ENCODE measurements around the gene TGM4.
"Not testable (repeated sequence)": the region's sequence is repeated elsewhere in the genome, so short reads cannot be mapped to it uniquely, and the experiment has no call there.

Gene TGM4

DNA sequence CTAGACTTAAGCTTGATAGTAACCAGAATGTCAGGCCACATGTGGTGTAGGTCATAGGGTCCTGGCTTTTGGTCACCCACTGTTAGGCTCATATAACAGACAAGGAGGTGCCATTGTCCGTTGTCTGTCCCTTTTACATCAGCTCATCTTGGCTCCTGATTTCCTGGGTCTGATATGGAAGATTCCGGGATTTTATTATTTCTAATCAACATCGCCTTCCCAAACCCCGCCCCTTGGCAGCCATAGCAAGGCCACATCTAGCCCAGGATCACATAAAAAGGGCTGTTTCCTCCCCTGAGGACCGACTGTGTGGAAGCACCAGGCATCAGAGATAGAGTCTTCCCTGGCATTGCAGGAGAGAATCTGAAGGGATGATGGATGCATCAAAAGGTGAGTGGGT is at the start of gene TGM4:
Gene TGM4 (plus strand): TSS at position 301 of the 400 bp plus-strand sequence. CDS start 71 bp downstream, at position 372.
- no peak for DNase-seq (ENCODE audit: extremely low read depth in 1 of 2, low read depth in 1 of 2)

DNA sequence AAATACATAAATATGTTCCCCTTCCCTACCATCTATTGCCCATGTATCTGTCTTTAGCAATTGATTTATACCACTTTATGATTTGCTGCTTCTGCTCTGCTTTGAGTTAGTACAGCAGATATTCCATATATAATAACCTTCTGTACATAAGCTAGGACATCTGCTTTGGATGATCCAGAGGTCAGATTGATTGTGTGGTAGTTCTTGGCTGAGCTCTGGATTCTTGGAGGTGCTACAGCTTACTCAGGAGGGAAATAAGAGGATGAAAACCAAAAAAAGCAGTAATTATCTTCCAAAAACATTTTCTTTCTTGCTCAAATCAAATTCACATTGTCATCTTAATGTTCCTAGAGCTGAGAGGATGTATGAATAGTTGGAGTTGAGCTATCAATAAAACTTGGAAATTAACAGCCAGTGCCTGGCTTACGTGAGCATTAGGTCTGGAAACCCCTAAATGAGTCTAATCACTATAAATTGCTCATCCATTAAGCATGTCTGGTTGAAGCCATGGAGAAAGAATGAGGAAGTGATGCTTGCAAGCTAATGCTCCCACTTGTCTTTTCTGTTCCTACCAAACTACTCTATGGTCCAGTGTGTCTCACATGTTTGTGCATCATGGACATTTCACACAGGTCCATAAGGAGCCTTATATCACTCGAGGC is 49.0 kb upstream of the TGM4 start:
- no peak for DNase-seq (ENCODE audit: extremely low read depth in 1 of 2, low read depth in 1 of 2)

DNA sequence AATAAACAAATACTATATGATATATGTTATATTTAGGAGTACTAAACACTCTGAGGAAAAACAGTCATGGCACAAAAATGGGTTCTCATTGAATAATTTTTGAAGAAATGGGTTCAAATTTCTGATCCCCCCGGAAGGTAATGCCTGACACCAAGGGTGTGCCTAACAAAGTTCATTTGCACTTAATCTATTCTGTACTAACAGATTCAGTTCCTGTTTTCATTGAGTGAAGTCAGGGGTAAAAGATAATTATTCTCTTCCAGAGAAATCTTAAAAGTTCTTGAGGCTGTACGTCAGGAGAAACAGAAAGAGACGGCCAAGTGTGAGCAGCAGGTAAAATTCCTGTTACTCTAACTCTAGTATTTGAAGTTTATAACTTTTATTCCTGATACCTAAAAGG is 47.2 kb upstream of the TGM4 start:
- no peak for DNase-seq (ENCODE audit: extremely low read depth in 1 of 2, low read depth in 1 of 2)

DNA sequence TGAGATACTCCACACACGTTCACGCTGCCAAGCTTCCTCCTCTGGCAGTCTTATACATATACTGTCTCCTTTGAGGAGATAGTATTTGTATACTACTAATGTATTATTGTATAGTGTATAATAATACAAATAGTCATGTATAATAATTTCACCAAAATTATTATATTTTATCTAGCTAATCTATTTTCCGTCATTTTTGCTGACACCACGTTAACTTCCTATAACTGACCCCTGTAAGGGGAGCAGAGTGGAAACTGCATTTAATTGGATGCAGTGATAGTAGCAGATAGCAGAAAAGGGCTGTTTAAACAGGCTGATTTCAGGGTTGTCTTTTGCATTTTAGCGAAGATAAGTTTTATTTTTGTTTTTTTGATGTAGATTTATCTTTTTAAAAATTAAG is 43.2 kb upstream of the TGM4 start:
- no peak for DNase-seq (ENCODE audit: extremely low read depth in 1 of 2, low read depth in 1 of 2)

DNA sequence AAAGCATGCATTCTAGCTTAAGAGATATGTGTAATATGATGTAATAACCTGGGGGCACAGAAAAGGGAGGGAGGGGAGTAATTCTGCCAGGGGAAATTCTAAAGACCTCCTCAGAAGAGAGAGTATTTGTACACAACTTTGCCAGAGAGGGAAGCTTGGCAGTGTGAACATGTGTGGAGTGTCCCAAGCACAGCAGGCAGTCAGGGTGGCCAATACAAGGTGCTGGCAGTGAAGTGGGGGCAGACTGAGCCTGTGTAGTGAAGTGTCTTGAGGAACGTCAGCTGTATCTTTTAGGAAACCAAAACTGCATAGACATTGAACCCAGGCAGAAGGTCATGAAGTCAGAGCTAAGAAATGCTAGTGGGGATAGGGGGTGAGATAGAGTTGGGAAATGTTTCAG is 42.4 kb upstream of the TGM4 start:
- no peak for DNase-seq (ENCODE audit: extremely low read depth in 1 of 2, low read depth in 1 of 2)

DNA sequence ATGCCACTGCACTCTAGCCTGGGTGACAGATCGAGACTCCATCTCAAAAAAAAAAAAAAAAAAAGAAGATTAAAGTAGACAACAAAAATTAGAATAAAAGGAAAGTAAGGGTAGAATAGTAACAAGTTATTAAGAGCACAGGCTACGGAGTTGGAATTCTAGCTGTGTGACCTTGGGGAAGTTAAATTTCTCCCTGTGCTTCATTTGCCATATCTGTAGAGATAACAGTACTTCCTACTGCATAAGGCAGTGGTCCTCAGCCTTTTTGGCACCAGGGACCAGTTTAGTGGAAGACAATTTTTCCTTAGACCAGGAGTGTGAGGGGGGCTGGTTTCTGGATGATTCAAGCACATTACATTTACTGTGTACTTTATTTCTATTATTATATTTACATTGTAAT is 41.4 kb upstream of the TGM4 start:
- no peak for DNase-seq (ENCODE audit: extremely low read depth in 1 of 2, low read depth in 1 of 2)

DNA sequence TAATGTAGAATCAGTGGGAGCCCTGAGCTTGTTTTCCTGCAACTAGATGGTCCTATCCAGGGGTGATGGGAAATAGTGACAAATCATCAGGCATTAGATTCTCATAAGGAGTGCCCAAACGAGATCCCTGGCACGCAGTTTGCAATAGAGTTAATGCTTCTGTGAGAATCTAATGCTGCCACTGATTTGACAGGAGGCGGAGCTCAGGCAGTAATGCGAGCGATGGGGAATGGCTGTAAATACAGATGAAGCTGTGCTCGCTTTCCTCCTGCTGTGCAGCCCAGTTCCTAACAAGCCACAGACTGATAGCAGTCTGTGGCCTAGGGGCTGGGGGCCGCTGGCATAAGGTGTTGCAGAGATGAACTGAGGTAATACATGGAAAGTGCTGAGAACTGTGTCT is 41.0 kb upstream of the TGM4 start:
- no peak for DNase-seq (ENCODE audit: extremely low read depth in 1 of 2, low read depth in 1 of 2)

DNA sequence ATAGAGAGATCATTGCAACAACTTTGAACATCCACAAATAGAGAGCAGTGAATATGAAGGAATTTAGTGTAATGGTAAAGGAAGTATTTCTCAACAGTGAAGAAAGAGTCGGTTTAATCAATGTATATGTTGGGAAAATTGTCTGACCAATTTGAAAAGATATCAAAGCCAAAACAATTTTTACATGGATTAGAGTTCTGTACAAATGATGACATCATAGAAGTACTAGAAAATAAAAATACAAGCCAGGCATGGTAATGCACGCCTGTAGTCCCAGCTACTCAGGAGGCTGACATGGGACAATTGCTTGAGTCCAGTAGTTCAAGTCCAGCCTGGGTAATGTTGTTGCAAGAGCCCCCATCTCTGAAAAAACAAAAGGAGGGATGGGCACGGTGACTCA is 38.7 kb upstream of the TGM4 start:
- DNase-seq (ENCODE audit: extremely low read depth in 1 of 2, low read depth in 1 of 2): no peak

DNA sequence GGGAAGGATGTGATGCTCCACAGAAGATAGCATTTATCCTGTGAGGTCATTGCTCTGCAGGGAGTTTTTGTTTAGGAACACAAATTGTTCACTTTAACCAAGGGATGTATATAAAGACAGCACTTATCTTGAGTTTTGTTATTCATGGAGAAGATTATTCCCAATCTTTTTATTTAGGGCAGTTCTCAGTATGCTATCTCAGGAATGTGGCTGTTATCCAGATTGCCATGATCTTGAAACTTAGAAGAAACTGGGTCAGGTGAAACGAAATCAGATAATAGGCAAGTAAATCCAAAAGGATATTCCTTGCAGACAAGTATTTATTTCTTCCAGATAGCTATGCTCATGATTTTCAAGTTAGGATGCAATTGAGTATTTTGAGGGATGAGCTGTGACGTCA is 32.0 kb upstream of the TGM4 start:
- no peak for DNase-seq (ENCODE audit: extremely low read depth in 1 of 2, low read depth in 1 of 2)

DNA sequence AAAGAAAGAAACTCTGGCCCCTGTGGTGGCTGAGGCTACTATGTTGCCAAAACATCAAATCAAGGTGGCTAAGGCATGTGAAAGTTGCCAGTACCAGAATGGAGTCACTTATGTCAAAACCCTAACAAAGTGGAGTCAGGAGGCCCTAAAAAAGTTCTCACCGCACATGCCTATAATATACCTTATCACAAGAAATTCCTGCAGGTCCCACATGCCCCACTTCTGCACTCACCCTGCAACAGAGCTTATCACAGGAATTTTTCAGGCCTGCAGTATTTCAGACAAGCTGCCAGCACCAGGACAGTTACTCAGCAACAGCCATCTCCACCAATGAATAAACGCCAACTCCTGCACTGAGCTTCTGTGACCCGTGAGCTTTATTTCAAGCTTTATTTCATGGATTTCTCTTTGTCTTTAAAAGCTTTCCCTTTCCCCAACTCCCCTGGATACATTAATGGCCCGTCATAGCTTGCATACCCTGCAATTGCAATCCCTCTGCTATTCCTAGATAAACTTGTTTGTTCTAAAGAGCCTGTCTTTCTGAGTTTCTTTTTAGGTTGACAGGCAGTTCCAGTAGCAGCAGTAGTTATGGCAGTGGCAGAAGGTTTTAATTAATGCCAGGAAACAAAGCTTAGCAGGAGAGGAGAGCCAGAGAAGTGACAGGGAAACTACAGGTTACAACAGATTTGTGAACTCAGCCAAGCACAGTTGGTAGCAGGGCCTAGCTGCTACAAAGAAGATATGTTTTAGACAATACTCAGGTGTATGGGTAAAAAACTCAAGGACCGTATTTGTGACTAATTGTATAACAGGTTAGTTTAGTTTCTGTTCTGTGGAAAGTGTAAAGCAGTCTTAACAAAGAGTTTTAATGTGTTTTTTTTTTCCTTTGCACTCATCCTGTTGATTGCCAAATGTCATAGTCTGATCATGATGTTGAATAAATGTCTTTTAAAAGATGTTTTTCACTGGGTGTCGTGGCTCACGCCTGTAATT is 28.6 kb upstream of the TGM4 start:
- no peak for DNase-seq (ENCODE audit: extremely low read depth in 1 of 2, low read depth in 1 of 2)

DNA sequence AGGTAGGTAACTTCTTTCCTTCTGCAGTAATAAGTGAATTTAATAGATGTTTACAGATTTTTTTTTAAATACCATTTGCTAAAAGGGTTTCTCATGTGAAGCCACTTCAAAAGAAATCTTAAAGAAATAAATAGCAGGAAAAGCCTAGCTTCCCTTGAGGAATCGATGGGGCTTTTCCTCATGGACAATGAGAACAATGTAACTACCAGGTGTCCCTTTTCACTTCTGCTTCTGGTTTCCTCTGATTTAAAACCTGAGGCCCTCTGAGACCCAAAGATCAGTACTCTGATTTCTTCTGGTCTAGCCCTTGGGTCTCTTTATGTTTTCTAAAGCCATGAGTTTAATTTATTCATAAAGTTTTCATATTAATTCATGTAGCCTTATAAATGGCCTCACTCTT is 25.8 kb upstream of the TGM4 start:
- no peak for DNase-seq (ENCODE audit: extremely low read depth in 1 of 2, low read depth in 1 of 2)

DNA sequence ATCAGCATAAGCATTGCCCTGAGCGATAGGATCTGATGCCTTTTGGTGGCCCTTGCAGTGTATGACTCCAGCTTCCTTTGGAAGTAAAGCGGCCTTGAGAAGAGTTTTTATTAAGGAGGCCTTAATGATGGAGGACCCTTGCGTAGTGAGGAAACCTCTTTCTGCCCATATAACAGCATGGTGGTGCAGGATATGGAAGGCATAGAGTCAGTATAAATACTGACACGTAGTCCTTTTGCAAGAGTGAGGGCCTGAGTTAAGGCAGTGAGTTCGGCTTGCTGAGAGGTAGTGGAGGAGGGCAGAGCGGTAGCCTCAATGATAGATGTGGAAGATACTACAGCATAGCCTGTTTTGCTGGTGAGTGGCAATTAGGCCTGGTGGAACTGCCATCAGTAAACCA is 17.7 kb upstream of the TGM4 start:
- DNase-seq (ENCODE audit: extremely low read depth in 1 of 2, low read depth in 1 of 2): not testable (repeated sequence)

DNA sequence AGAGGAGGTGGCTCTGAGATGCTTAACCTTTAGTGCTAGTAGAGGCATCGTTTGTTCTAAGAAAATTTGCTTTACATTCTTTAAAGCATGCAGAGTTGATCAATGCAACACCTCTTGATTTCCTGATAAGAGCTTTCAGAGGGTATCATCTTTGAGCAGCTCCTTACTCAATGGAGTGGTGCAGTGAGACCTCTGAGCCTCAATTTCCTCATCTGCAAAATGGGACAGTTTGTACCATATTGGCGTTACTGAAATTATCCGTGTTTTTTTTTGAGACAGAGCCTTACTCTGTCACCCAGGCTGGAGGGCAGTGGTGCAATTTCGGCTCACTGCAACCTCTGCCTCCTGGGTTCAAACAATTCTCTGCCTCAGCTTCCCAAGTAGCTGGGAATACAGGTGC is 14.3 kb upstream of the TGM4 start:
- no peak for DNase-seq (ENCODE audit: extremely low read depth in 1 of 2, low read depth in 1 of 2)

DNA sequence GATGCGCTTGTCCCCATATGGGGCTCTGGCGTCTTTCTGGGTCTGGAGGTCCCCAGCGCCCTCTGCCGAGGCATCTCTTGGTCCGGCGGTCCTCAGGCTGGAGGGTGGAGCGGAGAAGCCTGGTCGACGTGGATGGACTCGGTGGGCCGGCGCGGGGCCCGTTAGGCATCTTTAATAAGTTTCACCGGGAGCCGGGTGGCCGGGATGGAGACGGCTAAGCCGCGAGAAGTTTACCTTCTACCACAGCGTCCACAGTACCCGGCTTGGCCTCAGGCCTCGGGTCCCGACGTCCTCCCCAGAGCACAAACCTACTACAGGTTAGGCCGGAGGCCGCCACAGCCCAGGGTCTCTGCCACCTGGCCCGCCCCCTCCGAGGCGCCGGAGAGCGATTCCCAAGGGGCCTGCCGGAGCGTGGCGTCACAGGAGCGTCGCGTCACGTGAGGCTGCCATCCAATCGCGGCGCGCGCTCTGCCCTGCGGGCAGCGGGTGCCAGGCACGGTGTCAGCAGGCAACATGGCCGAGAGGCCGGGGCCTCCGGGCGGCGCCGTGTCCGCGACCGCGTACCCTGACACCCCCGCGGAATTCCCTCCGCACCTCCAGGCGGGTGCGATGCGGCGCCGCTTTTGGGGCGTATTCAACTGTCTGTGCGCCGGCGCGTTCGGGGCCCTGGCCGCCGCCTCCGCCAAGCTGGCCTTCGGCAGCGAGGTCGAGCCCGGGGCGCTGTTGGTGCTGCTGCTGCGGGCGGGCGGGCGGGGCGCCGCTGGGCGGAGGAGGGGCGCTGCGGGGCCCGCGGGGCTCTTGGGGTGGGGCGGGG is 12.8 kb upstream of the TGM4 start, which contains the start of gene TMEM42:
Gene TMEM42 (plus strand): TSS at position 501 of the 814 bp plus-strand sequence. CDS start 13 bp downstream, at position 514.
- peak; percentile 70 to 77 for DNase-seq (ENCODE audit: extremely low read depth in 1 of 2, low read depth in 1 of 2)

DNA sequence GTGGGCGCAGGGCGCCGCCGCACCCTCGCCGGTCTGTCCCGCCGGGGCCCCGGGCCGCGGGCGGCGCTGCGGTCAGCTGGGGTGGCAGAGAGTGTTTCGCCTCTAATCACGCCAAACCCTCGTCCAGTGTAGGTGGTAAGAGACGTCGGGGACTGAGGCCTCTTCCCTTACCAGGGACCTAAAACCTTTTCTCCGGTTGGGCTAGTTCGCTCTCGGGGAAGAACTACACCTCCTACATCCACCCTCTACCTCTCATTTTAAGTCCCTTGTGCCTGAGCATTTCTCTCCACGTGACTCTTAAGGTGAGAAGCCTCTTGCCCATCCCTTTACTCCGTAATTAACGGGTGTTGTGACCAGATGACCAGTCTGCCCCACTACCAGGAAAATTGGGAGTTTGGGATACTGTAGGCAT is 12.2 kb upstream of the TGM4 start:
- no peak for DNase-seq (ENCODE audit: extremely low read depth in 1 of 2, low read depth in 1 of 2)

DNA sequence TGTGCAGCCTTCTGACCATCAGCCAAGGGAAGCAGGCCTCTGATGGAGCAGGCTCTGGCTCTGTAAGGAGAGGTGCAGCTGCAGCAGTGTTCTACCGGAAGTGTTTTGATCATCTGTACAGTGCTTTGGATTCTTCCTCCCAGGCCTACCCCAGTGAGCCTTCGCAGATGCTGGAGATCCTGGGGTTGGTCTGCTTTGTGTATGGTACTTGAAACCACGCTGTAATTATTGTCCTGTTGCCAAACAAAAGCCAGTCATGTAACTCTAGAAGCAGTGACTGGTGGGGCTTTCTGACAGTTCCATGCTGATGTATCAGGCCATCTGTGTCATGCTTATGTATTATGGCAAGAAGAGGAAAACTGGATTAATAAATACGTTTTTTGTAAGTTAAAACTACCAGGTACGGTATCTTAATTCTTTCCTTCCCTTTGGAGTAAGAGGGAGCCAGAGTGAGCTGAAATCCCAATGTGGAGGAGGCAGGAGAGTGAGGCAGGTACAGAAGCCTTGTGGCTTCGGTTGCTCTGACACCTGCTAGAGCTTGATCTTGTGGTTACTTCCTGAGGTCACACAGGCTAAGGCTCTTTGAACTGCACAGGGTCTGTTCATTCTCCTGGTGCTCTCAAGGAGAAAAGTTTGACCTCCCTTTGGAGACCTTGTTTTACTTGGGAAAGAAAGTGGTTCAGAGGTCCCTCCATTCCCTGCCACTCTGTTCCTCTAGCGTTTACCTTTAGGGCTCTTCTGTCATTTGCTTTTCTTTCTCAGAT is 9.0 kb upstream of the TGM4 start:
- no peak for DNase-seq (ENCODE audit: extremely low read depth in 1 of 2, low read depth in 1 of 2)

DNA sequence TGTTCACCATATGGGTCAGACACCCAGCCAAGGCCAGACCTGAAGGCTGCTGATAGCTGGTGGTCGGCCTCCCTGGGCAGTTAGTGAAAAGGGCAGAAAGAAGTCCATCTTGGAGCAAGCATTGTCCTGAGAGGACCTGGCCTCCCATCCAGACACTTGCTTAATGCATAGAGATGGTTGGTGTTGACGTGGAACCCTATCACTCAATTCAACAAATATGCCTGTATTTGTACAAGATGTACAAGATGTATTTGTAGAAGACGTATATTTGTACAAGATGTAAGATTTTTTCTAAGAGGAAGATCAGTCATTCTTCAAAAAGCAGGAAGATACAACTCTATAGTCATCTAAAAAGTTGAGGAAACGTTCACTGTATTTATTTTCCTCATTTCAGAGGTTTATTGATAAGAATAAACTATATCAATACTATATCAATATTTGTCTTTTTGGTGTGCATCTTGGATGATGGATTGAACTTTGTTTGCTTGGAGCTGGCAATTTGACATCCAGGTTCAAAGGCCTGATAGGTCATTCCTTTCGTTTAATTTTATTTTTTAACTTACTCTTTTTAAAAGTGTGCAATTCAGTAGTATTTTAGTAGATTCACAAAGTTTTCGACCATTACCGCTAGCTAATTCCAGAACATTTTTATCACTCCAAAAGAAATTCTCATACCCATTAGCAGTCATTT is 6.8 kb upstream of the TGM4 start:
- no peak for DNase-seq (ENCODE audit: extremely low read depth in 1 of 2, low read depth in 1 of 2)

DNA sequence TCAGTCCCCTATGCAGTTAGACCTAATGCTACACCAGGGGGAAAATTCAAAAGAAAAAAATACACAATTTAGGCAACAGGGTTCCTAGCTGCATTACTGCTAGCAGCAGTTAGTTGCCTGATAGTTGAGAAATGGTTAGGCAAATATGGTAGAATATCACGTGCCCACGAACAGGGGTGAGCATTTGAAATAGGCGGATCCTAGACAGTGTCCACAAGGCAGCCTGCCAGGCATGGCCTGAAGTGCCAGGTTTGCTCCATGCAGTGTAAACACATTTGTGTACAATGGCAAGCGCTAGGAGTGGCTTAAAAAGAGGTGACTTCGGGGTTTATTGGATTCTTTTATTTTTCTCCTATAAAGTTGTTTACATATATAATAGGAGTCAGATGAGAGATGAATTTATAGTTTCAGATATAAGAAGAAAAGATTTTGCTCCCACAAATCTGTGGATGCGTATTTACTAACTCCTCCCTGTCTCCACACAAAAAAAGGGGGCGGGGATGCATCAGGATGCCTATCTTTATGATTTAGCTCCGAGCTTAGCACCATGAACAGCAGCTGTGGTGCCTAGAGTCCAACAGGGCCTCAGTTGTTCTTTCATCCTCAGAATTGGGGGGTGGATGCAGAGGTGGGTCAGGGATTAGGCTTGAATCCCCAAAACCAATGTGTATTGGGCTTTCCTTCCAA is 3.9 kb upstream of the TGM4 start:
- DNase-seq (ENCODE audit: extremely low read depth in 1 of 2, low read depth in 1 of 2): no peak

DNA sequence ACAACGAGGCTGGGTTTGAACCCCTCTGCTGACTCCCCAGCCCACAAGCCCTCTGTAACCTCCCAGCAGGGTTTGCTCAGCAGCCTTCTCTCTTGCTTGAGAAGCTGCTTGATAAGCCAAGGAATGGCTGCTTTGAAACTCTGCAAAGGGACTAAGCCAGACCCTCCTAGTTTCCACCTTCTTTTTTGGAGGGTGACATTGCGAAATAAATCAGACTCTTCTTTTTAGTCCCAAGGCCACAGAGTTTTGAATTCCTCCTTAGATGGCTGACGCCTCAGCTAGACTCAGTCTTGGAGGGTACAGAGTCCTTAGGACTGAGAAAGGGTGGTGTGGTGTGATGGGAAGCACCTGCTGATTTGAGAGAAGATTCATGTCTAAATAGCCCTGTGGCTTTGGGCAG is 1.2 kb downstream of the TGM4 start:
- no peak for DNase-seq (ENCODE audit: extremely low read depth in 1 of 2, low read depth in 1 of 2)
